ENCODE data around the gene RPS6KA4.

RPS6KA4 gene

GRCh38 chr11:64369440-64370421, 10.8 kb downstream of the RPS6KA4 start:
- H3K4me3 ChIP-seq (replicated peaks; ENCODE audit: low read depth, low read length), result no peak overlapping the region
- no peak for TF ChIP-seq CTCF (IDR thresholded peaks at IDR 0.05; ENCODE audit: low read length, missing control alignments)
- no peak for DNase-seq (ENCODE audit: low read depth)

- no peak for DNase-seq (ENCODE audit: low read depth)
- no peak for TF ChIP-seq CTCF (IDR thresholded peaks at IDR 0.05; ENCODE audit: low read length, missing control alignments)
- H3K4me3 ChIP-seq (replicated peaks; ENCODE audit: low read depth, low read length), result no peak overlapping the region
Observed at GRCh38 chr11:64371201-64371600, 12.2 kb downstream of the RPS6KA4 start.

- no peak for TF ChIP-seq CTCF (IDR thresholded peaks at IDR 0.05; ENCODE audit: low read length, missing control alignments)
- DNase-seq (ENCODE audit: low read depth), result no peak
- no peak overlapping the region for H3K4me3 ChIP-seq (replicated peaks; ENCODE audit: low read depth, low read length)
Observed at GRCh38 chr11:64372021-64372420, 13.1 kb downstream of the RPS6KA4 start.

GRCh38 chr11:64372802-64373597, 14.0 kb downstream of the RPS6KA4 start:
- TF ChIP-seq CTCF (IDR thresholded peaks at IDR 0.05; ENCODE audit: low read length, missing control alignments), result no peak
- DNase-seq (ENCODE audit: low read depth), result no peak
- H3K4me3 ChIP-seq (replicated peaks; ENCODE audit: low read depth, low read length), result no peak overlapping the region

GRCh38 chr11:64373598-64373974, 14.6 kb downstream of the RPS6KA4 start:
- no peak for DNase-seq (ENCODE audit: low read depth)
- no peak for TF ChIP-seq CTCF (IDR thresholded peaks at IDR 0.05; ENCODE audit: low read length, missing control alignments)
- H3K4me3 ChIP-seq (replicated peaks; ENCODE audit: low read depth, low read length), result no peak overlapping the region

GRCh38 chr11:64376071-64376470, 17.1 kb downstream of the RPS6KA4 start:
- TF ChIP-seq CTCF (IDR thresholded peaks at IDR 0.05; ENCODE audit: low read length, missing control alignments), result no peak
- DNase-seq (ENCODE audit: low read depth), result no peak
- H3K4me3 ChIP-seq (replicated peaks; ENCODE audit: low read depth, low read length), result no peak overlapping the region

Measured in fibroblast of pulmonary artery (primary cell).